Hematopoietic multipotent progenitor cell treated with erythropoietin and hydrocortisone succinate and interleukin-3 and kit ligand, for 17 days (in vitro differentiated cells): ENCODE data around the gene LSP1.
"Not testable (repeated sequence)": the region's sequence is repeated elsewhere in the genome, so short reads cannot be mapped to it uniquely, and the experiment has no call there.

ENCODE experiments used
- DNase-seq: peaks from one replicate; pipeline ENCODE4 v3.0.0-alpha.2; 2015; ENCODE audit warnings: low spot score

Gene LSP1

GRCh38 chr11:1852877-1853276, at the start of gene LSP1:
LSP1 (plus strand) TSS chr11:1853084; CDS start chr11:1853145, 61 bp downstream.
- no peak for DNase-seq

- DNase-seq: no peak
Observed at GRCh38 chr11:1803246-1803645, 49.6 kb upstream of the LSP1 start.

- not testable (repeated sequence) for DNase-seq
Observed at GRCh38 chr11:1803835-1804519, 48.9 kb upstream of the LSP1 start.

- DNase-seq: no peak
Observed at GRCh38 chr11:1805525-1805924, 47.4 kb upstream of the LSP1 start.

- no peak for DNase-seq
Observed at GRCh38 chr11:1807264-1807995, 45.5 kb upstream of the LSP1 start.

GRCh38 chr11:1810761-1811160, 42.1 kb upstream of the LSP1 start:
- no peak for DNase-seq

GRCh38 chr11:1812274-1812673, 40.6 kb upstream of the LSP1 start:
- DNase-seq: no peak

- no peak for DNase-seq
Observed at GRCh38 chr11:1812801-1813200, 40.1 kb upstream of the LSP1 start.

GRCh38 chr11:1813356-1813755, 39.5 kb upstream of the LSP1 start:
- not testable (repeated sequence) for DNase-seq

GRCh38 chr11:1814691-1815090, 38.2 kb upstream of the LSP1 start:
- no peak for DNase-seq

GRCh38 chr11:1815311-1815710, 37.6 kb upstream of the LSP1 start:
- no peak for DNase-seq

- no peak for DNase-seq
Observed at GRCh38 chr11:1815751-1816150, 37.1 kb upstream of the LSP1 start.

- DNase-seq: no peak
Observed at GRCh38 chr11:1817000-1817399, 35.9 kb upstream of the LSP1 start.

- DNase-seq: no peak
Observed at GRCh38 chr11:1817511-1817910, 35.4 kb upstream of the LSP1 start.

GRCh38 chr11:1819074-1819473, 33.8 kb upstream of the LSP1 start:
- DNase-seq: no peak

- DNase-seq: no peak
Observed at GRCh38 chr11:1820463-1821325, 32.2 kb upstream of the LSP1 start.

GRCh38 chr11:1821562-1821961, 31.3 kb upstream of the LSP1 start:
- no peak for DNase-seq

- no peak for DNase-seq
Observed at GRCh38 chr11:1822648-1823375, 30.1 kb upstream of the LSP1 start.

- DNase-seq: no peak
Observed at GRCh38 chr11:1823376-1824220, 29.3 kb upstream of the LSP1 start.

GRCh38 chr11:1824221-1825038, 28.5 kb upstream of the LSP1 start:
- DNase-seq: no peak
